NCI-H69 (cell line): Measurements from ENCODE around the gene MX2.
A peak's percentile ranks its signal among the peaks of the same experiment; 100 is the strongest.
"Not testable (repeated sequence)": the region's sequence is repeated elsewhere in the genome, so short reads cannot be mapped to it uniquely, and the experiment has no call there.

Experiments used
- DNase-seq: peaks from one replicate; lab custom pipeline; 2025; lab: John Stamatoyannopoulos, UW

The MX2 gene

GRCh38 chr21:41361786-41362604, at the start of gene MX2:
Gene MX2 (plus strand): TSS chr21:41362027. CDS start chr21:41376907, 14,880 bp downstream.
- DNase-seq: no peak

GRCh38 chr21:41313285-41314164, 48.3 kb upstream of the MX2 start:
- DNase-seq: not testable (repeated sequence)

- DNase-seq: no peak
Measured at GRCh38 chr21:41315726-41316125, 46.1 kb upstream of the MX2 start.

- peak; percentile 16 for DNase-seq
Measured at GRCh38 chr21:41316200-41317062, 45.4 kb upstream of the MX2 start, which contains the start of gene FAM3B. Gene FAM3B (plus strand): TSS chr21:41316801. CDS start chr21:41316880, 79 bp downstream.

- no peak for DNase-seq
Measured at GRCh38 chr21:41317063-41317392, 44.8 kb upstream of the MX2 start.

GRCh38 chr21:41317458-41317857, 44.4 kb upstream of the MX2 start:
- no peak for DNase-seq

- DNase-seq: no peak
Measured at GRCh38 chr21:41318218-41318617, 43.6 kb upstream of the MX2 start.

GRCh38 chr21:41319273-41319672, 42.6 kb upstream of the MX2 start:
- no peak for DNase-seq

GRCh38 chr21:41321211-41321907, 40.5 kb upstream of the MX2 start:
- DNase-seq: peak; percentile 45

GRCh38 chr21:41321908-41322495, 39.8 kb upstream of the MX2 start:
- DNase-seq: no peak

- no peak for DNase-seq
Measured at GRCh38 chr21:41322496-41323382, 39.1 kb upstream of the MX2 start.

- DNase-seq: no peak
Measured at GRCh38 chr21:41325138-41325912, 36.5 kb upstream of the MX2 start.

GRCh38 chr21:41326414-41327080, 35.3 kb upstream of the MX2 start:
- no peak for DNase-seq

GRCh38 chr21:41327753-41328152, 34.1 kb upstream of the MX2 start:
- no peak for DNase-seq

- no peak for DNase-seq
Measured at GRCh38 chr21:41328660-41329607, 32.9 kb upstream of the MX2 start.

- DNase-seq: no peak
Measured at GRCh38 chr21:41333752-41334151, 28.1 kb upstream of the MX2 start.

GRCh38 chr21:41337515-41337914, 24.3 kb upstream of the MX2 start:
- no peak for DNase-seq
